ENCODE results near the gene HIGD2A.
A peak's percentile ranks its signal among the peaks of the same experiment; 100 is the strongest.

The HIGD2A gene

GRCh38 chr5:176415240-176415951 lies 26.8 kb downstream of the HIGD2A start:
- DNase-seq (ENCODE audit: low read depth), result no peak
- H3K4me3 ChIP-seq (ENCODE audit: control insufficient read depth, low read depth, low read length), result peak overlapping the region; percentile 59
- TF ChIP-seq CTCF (IDR thresholded peaks at IDR 0.05; ENCODE audit: control insufficient read depth, insufficient read depth, low read depth, low read length, missing control alignments), result no peak

GRCh38 chr5:176415952-176416924 lies 27.7 kb downstream of the HIGD2A start, which contains the start of gene CLTB:
CLTB (minus strand) TSS chr5:176416539; CDS start chr5:176416363, 176 bp downstream.
- TF ChIP-seq CTCF (IDR thresholded peaks at IDR 0.05; ENCODE audit: control insufficient read depth, insufficient read depth, low read depth, low read length, missing control alignments), result no peak
- peak within 1 kb of the TSS; percentile 59 for H3K4me3 ChIP-seq (ENCODE audit: control insufficient read depth, low read depth, low read length)
- no peak for DNase-seq (ENCODE audit: low read depth)

GRCh38 chr5:176416965-176417364 lies 28.4 kb downstream of the HIGD2A start:
- no peak overlapping the region for H3K4me3 ChIP-seq (ENCODE audit: control insufficient read depth, low read depth, low read length)
- TF ChIP-seq CTCF (IDR thresholded peaks at IDR 0.05; ENCODE audit: control insufficient read depth, insufficient read depth, low read depth, low read length, missing control alignments), result no peak
- DNase-seq (ENCODE audit: low read depth), result no peak

GRCh38 chr5:176418251-176418650 lies 29.7 kb downstream of the HIGD2A start:
- H3K4me3 ChIP-seq (ENCODE audit: control insufficient read depth, low read depth, low read length), result no peak overlapping the region
- no peak for TF ChIP-seq CTCF (IDR thresholded peaks at IDR 0.05; ENCODE audit: control insufficient read depth, insufficient read depth, low read depth, low read length, missing control alignments)
- DNase-seq (ENCODE audit: low read depth), result no peak

GRCh38 chr5:176420086-176420485 lies 31.5 kb downstream of the HIGD2A start:
- TF ChIP-seq CTCF (IDR thresholded peaks at IDR 0.05; ENCODE audit: control insufficient read depth, insufficient read depth, low read depth, low read length, missing control alignments), result no peak
- H3K4me3 ChIP-seq (ENCODE audit: control insufficient read depth, low read depth, low read length), result no peak overlapping the region
- DNase-seq (ENCODE audit: low read depth), result no peak

GRCh38 chr5:176420972-176421544 lies 32.5 kb downstream of the HIGD2A start:
- no peak overlapping the region for H3K4me3 ChIP-seq (ENCODE audit: control insufficient read depth, low read depth, low read length)
- DNase-seq (ENCODE audit: low read depth), result no peak
- no peak for TF ChIP-seq CTCF (IDR thresholded peaks at IDR 0.05; ENCODE audit: control insufficient read depth, insufficient read depth, low read depth, low read length, missing control alignments)
